Stimulated activated CD8-positive, alpha-beta memory T cell treated with anti-CD3 and anti-CD28 coated beads, Interleukin-15, amount 100 ng/mL, for 1 hour (primary cell): ENCODE results near the gene LONRF2.
"Not testable (repeated sequence)": the region's sequence is repeated elsewhere in the genome, so short reads cannot be mapped to it uniquely, and the experiment has no call there.

Experiments
- DNase-seq: peaks from one replicate; pipeline ENCODE4 v3.0.0-alpha.2; 2020; ENCODE audit warnings: low read depth

The LONRF2 gene

DNA sequence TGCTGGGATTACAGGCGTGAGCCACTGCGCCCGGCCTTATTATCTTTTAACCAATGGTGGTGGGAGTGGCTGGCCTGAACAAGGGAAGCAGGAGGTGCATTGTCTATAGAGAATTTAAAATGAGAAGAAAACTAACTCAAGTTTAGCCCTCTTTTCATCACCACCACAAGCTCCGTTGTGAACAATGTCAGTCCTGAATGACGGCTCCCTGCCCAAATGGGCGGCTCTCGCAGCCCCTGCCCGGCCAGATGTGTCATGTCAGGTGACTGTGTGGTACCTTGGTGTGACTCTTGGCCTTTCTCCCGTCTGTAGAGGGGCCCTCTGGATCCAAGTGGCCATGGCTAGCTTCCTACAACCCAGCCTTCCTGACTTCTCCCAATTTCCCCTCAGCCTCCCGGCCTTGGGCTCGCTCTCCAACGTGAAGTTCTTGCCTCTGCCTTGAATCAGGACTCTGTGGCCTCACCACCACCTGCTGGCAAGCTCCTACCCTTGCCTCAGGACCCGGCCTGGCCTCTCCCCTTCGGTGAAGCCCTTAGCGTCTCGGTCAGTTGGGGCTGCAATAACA is 67.6 kb downstream of the LONRF2 start:
- no peak for DNase-seq

DNA sequence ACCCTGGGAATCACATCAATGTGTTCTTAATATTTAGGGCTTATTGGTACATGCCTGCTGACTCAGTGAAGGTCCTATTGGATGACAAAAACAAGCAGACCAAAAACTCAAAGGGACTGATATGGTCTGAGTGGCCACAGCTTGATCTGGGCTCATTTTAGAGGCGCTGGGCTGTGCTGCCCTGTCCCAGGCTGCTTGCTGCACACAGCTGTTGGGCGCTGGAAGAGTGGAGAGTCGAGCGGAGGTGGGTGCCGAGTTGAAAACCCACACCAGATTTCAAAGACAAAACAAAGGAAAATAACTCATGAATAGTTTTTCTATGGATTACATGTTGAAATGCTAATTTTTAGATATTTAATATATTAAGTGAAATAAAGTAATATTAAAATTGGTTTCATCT is 68.5 kb downstream of the LONRF2 start:
- DNase-seq = no peak

DNA sequence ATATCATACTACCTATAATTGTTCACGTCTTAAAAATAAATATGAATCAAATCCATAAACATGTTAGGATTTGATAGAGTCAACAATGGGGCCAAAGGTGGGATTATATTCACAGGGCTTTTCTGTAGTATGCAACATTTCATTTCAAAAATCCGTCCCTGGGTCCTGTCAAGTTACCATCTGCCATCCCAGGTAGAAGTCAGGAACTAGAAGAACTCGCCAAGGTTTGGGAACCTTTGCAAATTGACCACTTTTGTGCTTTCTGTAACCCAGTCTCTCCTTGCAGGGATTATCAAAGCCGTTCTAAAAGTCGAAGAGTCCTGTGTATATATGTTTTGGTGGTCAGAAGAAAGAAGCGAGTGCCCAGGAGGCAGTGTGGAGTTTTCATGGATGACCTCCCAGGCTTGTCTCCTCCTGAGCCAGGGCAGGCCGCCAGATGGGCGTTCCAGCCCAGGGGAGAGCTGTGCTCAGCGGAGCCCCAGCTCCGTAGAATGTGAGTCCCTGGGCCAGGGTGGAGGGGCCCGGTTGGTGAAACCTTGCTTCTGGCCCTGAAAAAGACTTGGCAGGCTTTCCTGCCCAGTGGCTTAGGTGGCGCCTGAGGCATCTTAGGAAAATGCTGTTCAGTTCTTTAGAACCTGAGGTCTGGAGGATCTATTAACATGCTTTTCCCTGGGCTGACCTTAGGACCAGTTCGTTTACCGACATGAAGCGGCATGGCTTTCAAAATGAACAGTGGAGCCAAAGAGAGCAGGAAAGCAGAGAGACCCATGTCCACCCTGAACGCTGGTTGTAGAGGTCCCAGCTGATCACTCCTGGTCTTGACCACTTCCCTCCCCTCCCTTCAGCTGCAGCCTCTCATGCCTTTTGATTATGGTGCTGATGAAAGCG is 69.2 kb downstream of the LONRF2 start:
- no peak for DNase-seq

DNA sequence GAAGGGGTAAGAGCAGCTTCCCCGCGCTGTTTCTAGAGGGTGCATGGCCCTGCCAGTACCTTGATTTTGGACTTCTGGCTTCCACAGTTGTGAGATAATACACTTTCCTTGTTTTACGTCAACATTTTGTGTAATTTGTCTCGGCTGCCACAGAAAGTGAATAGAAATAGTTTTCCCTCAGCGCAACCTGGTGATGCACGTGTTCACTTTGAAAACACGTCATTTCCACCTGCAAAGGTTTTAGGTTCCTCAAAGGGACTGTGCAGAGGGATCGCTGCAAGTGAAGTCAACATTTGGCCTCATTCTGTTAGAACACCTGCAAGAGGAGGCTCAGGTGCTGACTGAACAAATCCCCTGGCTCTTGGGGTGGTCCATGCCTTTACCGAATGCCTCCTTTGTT is 71.7 kb downstream of the LONRF2 start:
- DNase-seq = no peak

DNA sequence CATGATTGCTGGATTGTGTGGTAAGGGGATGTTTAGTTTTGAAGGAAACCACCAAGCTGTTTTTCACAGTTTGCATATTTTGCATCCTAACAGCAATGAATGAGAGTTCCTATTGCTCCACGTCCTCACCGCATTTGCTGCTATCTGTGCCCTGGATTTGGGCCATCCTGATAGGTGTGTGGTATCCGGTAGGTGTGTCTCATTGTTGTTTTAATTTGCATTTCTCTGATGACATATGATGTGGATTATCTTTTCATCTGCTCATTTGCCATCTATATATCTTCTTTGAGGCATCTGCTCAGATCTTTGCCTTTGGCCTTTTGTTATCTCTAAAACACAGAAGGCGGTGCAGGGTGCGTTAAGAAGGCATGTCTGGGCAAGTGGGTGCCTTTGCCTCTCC is 73.3 kb downstream of the LONRF2 start:
- DNase-seq = no peak

DNA sequence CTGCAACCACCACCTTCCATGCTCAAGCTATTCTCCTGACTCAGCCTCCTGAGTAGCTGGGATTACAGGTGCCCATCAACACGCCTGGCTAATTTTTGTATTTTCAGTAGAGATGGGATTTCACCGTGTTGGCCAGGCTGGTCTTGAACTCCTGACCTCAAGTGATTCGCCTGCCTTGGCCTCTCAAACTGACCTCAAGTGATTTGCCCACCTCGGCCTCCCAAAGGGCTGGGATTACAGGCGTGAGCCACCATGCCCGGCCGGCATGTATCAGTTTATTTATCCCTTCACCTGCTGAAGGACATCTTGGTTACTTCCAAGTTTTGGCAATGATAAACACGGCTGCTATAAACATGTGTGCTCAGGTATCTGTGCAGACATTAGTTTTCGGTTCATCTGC is 73.7 kb downstream of the LONRF2 start:
- DNase-seq = not testable (repeated sequence)

DNA sequence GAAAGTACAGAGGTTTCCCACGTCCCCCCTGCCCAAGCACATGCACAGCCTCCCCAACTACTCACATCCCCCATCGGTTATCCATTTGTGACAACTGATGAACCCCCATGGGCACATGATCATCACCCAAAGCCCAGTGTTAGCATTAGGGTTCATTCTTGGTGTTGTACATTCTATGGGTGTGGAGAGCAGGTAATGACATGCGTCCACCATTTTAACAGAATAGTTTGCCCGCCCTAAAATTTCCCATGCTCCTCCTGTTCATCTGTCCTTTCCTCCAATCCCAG is 74.3 kb downstream of the LONRF2 start:
- no peak for DNase-seq

DNA sequence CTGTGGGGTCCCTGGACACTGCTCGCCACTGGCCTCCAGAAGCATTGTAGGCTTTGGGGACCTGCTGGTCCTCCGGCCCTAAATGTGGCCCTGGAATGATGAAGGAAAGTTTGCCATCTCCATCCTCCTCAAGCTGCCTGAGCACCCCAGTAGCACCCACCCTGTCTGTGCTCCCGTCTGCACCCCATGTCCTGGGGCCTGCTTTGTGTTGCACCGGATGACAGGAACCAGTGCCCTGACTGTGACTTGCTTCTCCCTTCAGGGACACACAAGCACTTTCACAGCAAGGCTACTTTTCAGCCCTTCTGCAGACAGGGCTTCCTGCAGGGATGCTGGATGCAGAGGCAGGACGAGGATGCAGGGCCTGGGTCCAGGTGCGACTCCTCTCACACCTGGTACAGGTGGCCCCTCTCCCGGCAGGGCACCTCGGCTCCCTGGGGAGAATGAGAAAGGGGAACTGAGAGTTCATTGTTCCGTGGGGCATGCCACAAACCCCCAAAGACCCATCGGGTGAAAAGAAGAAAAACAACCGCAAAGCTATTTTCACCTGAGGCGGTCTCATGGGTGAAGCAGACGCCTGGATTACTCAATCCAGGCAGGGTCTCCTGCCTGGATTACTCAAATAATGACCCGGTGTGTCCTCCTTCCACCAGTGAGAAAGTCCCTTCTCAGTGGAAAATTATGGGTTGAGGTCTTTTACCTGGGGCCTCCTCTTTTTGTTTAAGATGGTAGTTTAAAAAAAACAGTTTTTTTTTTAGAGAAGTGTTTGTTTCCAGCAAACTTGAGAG is 74.9 kb downstream of the LONRF2 start:
- no peak for DNase-seq

DNA sequence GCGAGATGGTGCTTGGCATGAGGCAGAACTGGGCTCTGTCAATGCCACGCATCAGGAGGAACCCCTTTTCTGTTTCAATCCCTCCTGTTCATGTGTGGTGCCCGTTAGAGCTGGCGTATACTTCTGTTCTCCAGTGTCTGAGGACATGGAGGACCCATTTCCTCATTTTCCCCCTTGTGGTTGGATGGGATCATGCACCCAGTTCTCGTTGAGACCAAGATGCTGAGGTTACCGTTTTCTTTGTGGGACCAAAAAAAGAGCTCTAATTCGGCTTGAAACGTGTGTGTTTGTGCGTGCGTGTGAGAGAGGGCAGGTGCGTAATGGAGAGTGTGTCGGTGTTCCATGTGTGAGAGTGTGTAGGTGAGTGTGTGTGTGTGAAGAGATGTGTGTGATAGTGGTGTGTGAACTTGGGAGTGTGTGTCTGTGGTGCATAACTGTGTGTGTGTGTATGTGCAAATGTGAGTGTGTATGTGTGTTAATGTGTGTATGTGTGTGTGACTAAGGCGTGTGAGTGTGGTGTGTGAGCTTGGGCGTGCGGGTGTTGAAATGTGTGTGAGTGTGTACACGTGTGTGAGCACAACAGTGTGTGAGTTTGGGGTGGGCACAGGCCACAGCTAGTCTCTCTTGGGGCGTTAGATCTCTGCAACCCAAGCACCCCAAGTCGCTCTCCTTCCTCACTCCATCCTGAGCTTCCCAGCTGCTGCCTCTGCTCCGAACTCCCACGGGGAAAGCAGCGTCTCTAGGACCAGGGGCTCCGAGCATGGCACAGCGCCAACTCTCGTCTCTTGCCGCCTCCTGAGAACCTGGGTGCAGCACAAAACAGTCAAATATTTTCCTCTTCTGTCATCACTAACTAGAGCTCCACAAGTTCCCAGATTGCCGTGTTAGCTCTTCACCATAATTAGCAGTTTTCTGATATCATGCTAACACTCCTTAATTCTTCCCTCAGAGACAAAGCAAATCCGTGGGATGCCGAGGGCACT is 75.8 kb downstream of the LONRF2 start:
- no peak for DNase-seq

DNA sequence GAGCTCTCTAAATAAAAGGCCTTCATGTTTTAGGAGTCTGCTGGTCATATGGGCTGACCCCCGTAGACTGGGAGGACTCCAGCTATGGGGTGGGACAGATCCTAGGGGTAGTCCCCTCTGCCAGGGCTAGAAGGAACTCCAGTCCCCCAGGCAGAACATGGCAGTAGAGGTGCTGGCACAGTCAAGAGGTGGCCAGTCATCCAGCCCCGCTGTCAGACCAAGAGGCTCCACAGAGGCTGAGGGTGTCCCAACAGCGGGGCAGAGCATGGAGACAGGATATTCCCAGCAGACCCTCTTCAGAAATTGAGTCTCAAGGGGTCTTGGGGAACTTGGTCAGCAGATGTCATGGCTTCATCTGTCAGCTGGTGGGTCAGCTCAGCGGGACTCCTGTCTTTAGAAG is 76.6 kb downstream of the LONRF2 start:
- DNase-seq = no peak

DNA sequence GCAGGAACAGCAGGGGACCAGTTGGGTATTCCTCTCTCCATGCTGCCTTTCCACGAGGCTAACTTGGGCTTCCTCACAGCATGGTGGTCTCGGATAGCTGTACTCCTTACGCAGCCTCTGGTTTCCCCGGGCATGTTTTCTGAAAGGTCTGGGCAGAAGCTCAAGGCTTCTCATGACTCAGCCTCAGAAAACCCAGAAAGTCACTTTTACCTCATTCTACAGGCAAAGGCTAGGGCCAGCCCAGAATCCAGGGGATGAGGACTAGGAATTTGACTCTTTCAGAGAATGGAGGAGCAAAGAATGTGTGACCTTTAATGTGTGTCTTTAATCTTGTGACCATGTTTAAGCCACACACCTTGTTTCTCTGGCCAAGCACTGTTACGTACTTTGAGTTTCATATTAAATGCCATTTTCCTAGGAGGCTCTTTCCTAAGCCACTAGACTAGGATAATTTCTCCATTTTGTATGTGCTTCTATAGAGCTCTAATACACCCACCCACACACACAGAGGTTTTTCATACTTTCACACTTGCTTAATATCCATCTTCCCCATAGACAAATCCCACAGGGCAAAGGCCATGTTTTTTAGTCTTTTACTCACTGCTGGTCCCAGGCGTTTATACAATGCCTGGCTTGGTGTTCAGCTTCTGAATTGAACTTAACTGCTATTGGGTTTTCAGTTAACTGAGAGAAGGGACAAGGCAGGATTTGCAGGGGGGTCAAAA is 77.3 kb downstream of the LONRF2 start:
- DNase-seq = no peak

DNA sequence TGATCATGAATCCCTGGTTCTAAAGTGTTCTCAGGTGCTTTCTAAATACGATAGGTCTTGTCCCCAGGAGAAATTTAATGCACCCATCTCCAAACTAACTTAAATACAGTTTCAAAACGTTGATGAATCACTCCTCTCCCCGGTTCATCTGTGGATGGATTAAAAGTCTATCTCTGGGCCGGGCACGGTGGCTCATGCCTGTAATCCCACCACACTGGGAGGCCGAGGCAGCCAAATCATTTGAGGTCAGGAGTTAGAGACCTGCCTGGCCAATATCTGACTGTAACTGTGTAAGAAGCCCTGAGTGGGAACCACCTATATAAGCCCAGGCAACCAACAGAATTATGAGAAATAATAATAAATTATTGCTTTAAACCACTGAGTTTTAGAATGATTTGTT is 78.7 kb downstream of the LONRF2 start:
- DNase-seq = no peak

DNA sequence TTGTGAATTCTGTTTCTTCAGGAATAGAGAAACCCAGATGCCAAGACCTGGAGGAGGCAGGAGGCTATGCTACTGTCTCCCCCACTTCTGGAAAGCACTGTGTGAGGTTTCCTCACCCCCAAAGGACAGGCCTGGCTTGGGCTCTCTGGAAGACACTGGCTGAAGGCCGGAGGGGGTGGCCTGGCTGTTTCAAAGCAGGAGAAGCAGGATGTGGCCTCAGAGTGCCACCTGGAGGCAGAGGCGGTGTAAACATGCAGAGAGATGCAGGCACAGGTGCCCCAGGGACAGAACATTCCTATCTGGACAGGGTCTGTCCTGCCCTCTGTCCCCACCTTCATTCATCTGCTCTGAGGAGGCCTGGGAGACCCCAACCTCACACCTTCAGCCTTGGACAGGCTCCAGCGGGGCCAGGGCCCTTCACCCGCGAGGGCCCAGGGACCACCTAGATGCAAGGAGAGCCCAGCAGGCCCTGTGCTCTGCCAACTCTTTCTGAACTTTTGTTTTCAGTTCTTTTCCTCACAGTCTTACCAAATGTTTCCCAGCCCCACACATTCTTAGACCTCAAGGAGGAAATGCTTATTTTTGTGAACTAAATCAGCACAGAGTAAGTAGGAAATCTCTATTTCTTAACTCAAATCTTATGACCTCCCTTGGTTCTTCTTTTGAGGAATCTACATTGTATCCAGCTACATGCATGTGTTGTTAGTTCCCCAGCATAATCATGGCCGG is 79.2 kb downstream of the LONRF2 start:
- DNase-seq = no peak

DNA sequence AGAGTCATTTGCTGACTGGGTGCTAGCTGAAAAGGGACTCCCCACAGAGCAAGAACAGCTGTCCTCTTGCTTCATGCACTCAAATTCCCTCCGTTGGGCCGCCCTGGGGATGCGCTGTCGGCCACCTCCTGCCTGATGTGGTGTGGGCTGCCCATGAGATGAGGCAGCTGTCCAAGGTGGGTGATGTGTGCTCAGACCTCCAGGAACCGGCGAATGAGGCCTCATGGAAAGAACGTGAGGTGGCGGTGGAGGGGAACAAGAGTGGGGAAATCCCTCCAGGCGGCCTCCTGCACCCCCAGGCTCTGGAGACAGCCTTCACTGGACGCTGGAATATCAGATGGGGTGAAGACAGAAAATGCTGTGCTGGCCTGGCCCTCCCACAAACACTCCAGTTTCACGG is 79.8 kb downstream of the LONRF2 start:
- no peak for DNase-seq

DNA sequence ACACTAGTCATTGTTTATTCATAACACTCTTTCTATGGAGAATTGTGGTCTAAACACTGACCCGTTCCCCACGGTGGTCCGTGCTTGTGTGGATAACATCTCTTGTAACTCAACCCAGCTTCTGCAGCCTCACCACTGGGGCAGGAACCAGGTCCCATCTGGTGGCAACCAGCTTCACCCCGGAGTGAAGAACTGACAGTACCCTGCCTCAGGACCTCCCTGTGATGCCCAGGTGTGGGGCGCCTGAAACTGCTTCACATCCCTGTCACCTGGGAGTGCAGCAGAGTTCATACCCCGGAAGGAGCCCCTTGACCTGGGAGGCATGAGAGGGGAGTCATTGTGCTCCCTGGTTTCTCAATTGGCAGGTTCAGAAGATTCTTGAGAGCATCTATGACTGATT is 81.1 kb downstream of the LONRF2 start:
- no peak for DNase-seq

DNA sequence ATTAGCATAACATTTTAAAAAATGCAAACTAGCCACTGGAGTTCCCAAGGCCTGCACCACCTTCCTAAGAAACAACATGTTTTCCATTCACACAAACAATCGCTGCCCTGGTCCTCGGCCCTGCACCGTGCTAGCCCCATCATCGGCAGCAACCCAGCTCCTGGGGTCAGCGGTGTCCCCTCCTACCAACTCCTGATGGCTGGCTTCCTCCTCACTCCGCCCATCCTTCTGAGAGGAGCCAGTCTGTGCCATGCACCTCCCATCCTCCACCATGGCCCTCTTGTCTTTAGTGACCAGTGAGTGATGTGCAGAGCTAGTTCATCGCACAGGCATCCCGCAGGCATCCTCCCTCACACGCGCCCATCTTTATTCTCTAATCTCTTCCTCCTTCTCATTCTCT is 81.9 kb downstream of the LONRF2 start:
- no peak for DNase-seq

DNA sequence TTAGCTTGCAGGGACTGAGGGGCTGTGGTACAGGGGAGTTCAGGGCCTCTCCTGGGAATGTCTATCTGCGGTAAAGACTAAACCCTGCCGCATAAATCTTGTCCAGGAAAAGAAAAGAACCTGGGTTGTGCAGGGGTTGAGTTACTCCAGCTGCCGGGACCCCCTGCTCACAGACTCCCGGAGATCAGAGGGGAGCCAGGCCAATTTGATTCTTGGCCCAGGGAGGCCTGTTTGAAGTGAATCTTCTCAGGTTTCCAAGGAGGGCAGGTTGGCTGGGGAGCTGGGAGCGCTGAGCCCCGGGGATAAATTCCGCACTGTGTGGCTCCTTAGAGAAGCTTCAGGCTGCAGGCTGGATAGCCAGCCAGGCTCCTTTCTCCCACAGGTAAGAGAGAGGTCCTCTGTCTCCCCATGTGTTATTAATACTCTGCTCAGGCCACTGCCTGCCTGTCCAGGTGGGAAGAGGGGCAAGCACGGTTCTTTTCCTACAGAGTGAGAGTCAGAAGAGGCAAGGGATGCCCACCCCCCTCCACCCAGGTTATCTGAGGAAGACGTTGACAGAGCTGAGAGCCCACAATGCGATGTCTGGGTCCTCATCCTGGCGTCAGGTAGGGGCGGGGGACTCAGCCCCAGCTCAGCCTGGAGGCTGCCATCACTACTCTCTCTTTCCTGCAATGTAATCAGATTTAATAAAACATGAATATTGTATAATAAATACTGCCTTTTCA is 82.7 kb downstream of the LONRF2 start:
- DNase-seq = no peak

DNA sequence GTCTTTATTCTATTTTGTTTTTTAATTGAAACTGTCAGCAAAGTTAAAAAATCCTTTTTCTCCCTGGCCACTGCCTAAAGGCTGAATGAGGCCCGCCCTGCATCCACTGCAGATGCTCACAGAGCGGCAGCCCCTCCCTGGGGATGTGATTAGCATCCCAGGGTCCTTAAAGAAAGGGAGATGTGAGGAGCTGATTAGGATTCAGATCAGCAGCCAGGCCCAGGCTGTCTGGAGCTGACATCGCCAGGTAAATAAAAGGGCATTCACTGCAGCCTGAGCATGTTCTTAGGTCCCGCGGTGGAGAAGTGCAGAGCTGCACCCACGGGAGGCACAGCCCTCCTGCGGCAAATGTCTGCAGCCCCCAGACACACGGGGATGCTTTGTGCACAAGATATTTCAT is 83.8 kb downstream of the LONRF2 start:
- DNase-seq = no peak

DNA sequence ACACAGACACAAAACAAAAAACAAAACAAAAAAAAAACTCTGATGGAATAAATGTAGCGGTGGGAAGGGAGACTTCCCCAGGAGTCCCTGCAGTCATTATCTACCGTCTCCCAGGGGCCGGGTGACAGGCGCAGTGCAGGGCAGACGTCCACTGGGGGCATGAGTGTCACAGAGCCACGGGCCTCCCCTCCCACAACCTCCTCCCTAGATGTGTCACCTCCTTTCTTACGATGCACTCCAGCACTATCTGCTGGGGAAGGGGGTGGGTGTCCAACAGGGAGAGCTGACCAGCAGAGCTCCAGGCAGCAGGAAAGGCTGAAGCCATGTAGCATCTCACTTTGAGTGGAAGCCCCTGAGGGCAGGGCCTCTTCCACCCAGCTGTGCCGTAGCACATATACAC is 84.5 kb downstream of the LONRF2 start:
- DNase-seq = no peak

DNA sequence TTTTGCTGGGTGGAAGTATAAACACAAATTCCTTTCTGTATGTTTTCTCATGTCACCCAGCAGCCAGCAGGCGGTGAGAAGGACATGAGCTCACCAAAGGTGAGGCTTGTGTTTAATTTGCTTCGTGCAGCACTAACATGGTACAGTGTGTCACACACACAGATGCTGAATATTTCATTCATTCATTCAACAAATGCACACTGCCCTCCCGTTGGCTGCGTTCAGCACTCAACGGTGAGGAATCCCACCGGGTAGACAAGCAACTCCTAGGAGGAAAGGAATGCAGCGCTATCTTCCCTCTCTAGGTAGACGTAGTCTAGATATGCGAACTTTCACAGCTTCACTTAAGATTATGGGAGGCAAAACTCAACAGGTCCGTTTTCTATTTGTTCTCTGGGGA is 85.1 kb downstream of the LONRF2 start:
- no peak for DNase-seq
